Head of caudate nucleus (tissue), 42 donors: ENCODE measurements around the gene SPTBN5.

Source experiments
- DNase-seq, 42 donors: peaks; one replicate each; pipeline versions ENCODE4 v3.0.0 to v3.0.0-alpha.2; 2020 to 2021; ENCODE audit warnings: mixed read lengths in 7 of 42
- intact Hi-C: fragments of 100-400 bp; cut with DNase I; formaldehyde crosslinking; loops from one replicate; pipeline ENCODE4 v1.15.0; 2022

SPTBN5 gene

DNA sequence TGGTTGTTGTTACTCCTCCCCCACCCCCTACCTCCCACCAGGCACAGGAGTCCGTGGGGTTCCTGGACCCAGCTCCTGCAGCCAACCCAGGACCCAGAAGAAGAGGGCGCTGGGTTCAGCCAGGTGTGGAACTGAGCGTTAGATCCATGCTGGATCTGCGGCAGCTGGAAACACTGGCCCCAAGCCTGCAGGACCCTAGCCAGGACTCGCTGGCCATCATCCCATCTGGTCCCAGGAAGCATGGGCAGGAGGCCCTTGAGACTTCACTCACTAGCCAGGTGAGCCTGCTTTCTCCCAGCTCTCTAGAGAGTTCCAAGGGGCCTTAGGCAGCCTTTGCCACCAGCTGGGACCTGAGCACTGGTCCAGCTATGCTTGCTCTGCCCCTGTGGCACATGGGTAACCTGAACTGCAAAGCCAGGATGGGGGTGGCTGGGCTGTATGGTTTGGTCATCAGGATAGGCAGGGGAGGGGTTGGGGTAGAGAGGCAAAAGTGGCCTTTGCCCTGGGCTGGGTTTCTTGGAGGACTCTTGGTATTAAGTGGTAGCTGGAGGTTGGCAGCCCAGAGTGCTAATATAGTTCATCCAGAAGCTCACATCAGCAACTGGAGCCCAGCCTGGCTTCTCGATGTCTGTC is 72.9 kb downstream of the SPTBN5 start:
- intact Hi-C loops, result no loop called here
- DNase-seq, result no peak

GRCh38 chr15:41819455-41820050 is 74.3 kb downstream of the SPTBN5 start:
- intact Hi-C loops, result no loop called here
- DNase-seq, result no peak

GRCh38 chr15:41817781-41818180 is 76.1 kb downstream of the SPTBN5 start:
- DNase-seq, result peak in 10 of 42 donors; percentile 19 to 60 (median 42)
- intact Hi-C loops, result no loop called here

DNA sequence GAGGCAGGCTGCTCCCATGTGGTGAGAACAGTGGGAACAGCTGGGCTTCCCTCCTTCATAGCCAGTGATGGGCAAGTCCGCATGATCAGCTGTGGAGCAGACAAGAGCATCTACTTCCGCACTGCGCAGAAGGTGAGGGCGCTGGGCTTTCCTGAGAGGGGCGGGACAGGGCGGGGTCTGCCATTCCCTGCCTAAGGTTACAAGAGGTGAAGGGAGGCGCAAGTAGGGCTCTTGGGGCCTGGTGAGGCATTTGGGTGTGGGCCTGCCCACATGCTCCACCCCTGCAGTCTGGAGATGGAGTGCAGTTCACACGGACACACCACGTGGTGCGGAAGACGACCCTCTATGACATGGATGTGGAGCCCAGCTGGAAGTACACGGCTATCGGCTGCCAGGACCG is 76.5 kb downstream of the SPTBN5 start:
- no peak for DNase-seq
- intact Hi-C loops, result no loop called here

GRCh38 chr15:41816788-41817187 is 77.1 kb downstream of the SPTBN5 start:
- intact Hi-C loops, result no loop called here
- no peak for DNase-seq

DNA sequence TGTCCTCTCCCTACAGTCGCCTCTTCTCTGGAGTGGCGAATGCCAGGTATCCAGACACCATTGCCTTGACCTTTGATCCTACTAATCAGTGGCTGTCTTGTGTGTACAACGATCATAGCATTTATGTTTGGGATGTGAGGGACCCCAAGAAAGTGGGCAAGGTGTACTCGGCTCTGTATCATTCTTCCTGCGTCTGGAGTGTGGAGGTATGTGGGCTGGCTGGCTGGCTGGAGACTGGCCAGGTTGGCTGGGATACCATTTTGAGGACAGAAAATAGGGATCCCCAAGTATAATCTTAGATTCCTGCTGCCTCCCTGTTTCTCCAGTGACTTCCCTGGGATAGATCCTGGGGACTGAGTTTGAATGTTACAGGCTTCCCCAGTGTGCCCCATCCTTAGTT is 79.3 kb downstream of the SPTBN5 start:
- DNase-seq, result no peak

DNA sequence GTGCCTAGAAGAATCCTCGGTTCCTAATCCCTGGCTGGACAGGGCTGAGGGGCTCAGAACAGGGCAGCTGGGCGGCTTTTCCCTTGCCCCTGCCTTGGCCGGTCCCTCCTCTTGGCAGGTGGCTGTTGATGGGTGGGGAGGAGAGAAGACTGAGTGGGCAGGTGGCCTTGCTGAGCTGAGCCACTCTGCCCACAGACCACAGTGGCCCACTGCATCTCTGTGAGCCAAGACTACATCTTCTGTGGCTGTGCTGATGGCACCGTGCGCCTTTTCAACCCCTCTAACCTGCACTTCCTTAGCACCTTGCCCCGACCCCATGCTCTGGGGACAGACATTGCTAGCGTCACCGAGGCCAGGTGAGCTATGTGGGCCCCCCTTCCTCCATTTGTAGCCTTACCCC is 80.4 kb downstream of the SPTBN5 start:
- DNase-seq, result no peak
- intact Hi-C loops, result loop anchor here (5.0 kb wide), 2 partner anchors 41 to 251 kb away; partner anchors contain the start of gene MAPKBP1

More for the DNA sequence above, 79.3 kb downstream of the SPTBN5 start:
- intact Hi-C loops, result loop anchor here (5.0 kb wide), 2 partner anchors 42 to 252 kb away; partner anchors contain the start of gene MAPKBP1

GRCh38 chr15:41812820-41813375 is 81.0 kb downstream of the SPTBN5 start:
- no peak for DNase-seq

DNA sequence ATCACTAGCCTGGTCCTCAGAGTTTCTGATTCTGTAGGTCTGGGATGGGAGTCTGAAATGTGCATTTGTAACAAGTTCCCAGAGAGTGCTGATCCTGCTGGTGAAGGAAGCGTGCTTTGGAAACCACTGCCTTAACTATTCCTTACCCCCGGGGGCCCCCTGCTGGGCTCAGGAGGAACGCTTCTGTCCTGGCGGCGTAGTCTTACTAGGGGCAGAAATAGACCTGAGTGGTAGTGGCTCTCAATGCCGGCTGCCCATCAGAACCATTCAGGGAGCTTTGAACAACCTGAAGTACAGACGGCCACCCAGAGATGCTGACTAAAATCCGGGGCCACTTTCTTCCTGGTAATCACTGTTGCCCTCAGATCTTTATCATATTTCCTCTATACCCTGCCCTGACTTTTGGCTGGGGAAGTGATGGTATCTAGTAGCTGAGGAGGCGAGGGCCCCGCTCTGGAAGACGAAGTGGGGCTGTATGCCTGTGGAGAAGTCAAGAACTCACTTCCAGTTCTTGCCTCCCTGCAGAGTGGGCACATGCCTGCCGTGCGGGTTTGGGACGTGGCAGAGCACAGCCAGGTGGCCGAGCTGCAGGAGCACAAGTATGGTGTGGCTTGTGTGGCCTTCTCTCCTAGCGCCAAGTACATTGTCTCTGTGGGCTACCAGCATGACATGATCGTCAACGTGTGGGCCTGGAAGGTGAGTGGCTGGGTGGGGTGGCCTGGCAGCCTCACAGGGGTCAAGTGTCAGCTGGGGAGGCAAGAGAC is 82.2 kb downstream of the SPTBN5 start:
- peak; percentile 76 to 97 (median 92) for DNase-seq
- intact Hi-C loops, result loop anchor here (5.0 kb wide), 2 partner anchors 39 to 249 kb away; partner anchors contain the start of gene MAPKBP1

More at GRCh38 chr15:41812820-41813375, 81.0 kb downstream of the SPTBN5 start:
- intact Hi-C loops, result loop anchor here (5.0 kb wide), 2 partner anchors 41 to 251 kb away; partner anchors contain the start of gene MAPKBP1

DNA sequence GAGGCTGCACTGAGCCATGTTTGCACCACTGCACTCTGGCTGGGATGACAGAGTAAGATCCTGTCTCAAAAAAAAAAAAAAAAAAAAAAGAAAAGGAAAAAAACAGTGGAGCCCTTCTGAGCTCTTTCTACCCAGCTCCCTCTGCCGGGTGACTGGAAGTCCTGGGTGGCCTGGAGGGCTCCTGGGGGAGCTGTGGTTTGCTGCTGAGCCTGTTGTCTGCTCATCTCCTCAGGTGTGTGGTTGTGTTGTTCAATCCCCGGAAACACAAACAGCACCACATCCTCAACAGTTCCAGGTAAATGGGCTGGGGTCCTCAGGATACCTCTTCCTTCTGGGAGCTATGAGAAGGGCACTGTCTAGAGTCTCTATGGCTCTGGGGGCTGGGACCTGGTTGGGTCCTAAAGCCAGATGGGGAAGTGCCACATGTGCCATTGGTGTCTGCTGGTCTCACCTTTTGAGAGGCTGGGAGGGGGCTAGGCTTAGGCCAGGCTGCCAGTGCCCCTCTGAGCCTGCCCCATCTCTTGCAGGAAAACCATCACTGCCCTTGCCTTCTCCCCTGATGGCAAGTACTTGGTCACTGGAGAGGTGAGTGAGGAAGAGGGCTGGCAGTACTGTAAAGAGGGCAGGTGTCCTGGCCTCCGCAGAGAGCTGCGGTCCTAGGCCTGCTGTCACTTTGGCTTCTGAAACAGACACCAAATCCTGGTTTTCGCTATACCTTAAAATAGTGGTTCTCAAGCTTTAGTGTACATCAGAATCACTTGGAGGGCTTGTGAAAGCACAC is 83.0 kb downstream of the SPTBN5 start:
- intact Hi-C loops, result loop anchor here (5.0 kb wide), 2 partner anchors 39 to 249 kb away; partner anchors contain the start of gene MAPKBP1
- DNase-seq, result no peak

DNA sequence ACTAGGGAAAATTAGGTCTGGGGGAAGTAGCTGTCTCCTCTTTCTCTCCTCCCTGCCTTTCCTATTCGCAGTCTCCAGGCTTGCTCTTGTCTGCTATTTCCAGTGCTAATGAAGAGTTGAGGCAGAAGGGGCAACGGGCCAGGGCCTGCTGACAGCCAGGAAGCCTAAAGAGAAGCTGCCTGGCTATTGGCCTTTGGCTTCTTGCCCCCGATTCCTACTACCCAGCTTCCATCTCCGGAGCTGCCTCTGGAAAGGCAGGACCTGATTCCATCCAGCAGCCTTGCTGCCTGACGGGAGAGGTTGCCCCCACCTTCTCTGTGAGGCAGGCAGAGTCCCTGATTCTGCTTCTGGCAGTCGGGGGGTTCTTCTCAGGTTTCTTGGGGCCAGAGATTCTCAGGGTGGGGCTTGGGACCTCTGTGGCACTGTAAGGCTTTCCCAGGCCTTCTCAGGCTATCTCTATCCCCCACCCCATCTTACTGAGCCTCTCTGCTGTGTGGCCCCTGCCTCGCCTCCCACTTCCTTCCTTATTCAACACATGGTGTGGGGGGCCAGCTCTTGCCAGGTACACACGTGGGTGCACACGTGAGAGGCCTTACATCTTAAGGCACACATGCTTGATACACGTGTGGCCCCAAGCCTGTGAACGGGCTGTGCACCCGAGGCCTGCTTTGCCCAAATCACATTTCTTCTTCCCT is 84.2 kb downstream of the SPTBN5 start:
- intact Hi-C loops, result loop anchor here (5.0 kb wide), 2 partner anchors 37 to 247 kb away; partner anchors contain the start of gene MAPKBP1
- no peak for DNase-seq

GRCh38 chr15:41809121-41809520 is 84.7 kb downstream of the SPTBN5 start:
- no peak for DNase-seq
- intact Hi-C loops, result no loop called here

DNA sequence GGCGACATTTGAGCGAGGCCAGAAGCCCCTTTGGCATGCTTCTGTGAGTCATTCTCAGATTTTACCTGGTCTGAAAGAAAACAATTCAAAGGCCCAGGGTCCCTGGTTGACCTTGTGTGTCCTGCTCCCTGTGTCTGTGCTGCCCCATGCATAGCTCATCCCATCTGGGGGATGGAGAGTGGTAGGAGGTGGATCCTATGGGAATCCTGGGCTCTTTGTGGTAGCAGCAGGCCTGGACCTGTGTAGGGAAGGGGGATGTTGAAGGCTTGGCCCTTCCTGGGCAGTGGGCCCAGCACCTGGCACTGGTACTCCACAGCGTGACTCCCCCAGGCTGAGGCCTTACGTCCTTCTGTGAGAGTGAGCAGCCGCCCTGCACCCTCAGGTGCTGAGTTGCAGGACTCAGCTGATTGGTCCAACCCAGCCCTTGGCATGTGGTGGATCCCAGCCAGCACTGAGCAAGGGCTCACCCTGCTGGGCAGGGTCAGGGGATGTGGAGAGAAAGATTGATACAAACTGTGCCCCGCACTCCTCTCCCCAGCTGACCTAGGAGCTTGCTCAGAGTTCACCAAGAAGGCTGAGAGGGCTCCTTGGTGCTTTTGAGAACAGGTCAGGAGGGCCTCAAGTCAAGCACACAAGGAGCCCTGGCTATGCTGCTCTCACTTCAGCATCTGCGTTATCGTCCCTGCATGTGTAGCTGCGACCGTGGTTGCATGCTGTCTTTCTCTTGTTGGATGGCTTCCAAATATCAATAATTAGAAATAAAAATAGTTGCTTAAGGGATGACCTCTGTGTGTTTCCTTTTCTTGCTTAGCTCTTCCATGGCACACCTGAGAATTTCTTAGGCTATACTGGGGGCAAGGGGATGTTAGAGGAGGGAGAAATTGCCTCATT is 87.3 kb downstream of the SPTBN5 start:
- intact Hi-C loops, result no loop called here
- DNase-seq, result no peak

DNA sequence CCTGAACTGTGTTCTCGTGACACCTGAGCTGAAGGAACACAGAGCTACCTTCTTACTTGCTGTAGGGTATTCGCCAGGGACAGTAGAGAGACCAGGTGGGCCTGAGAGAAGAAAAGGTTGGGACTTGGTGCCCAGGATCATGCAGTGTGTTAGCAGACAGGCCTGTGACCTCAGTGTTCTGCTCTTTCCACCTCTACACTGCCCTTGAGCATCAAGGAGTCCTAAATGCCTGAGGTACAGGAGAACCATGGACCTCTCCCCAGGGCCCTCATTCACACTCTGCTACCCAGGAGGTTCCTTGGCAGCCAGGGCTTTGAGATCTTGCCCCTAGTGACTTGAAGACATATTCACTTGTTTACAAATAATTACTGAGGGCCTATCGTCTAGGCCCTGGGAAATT is 88.1 kb downstream of the SPTBN5 start:
- intact Hi-C loops, result no loop called here
- no peak for DNase-seq

DNA sequence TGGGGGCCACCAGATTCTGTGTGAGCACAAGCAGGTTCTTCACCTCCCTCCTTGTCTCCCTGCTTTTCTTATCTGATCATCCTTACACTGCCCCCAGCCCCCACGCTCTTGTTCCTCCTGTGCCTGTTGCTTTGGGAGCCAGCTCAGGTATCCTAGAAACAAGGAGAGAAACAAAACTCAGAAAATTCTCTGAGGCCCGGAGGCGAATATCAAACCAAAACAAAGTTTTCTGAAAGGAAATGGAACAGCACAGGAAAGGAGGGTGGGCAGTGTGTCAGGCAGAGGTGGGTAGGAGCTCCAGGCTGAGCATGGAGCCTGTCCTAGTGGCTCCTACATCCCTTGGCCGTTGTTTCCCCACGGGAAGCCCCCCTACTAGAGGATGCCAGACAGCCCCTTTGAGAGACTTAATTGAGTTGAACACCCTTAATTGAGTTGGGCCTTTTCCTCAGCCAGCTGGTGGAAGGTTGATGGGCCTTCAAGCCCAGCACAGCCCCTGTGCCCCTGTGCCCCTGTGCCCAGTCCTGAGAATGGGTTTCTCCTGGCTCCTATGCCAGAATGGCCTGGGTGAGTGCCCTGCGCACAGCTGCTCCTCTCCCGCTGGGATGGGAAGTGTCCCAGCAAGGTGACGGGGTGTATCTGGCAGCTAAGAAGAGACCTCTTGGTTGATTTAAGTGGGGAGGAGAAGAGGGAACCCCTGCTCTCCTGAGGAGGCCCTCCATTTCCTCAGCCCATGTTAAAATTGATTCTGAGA is 88.8 kb downstream of the SPTBN5 start:
- intact Hi-C loops, result no loop called here
- no peak for DNase-seq

GRCh38 chr15:41804361-41804760 is 89.5 kb downstream of the SPTBN5 start:
- intact Hi-C loops, result no loop called here
- no peak for DNase-seq
